ENCODE data around the gene TRAF3. TPM values are rescaled to one million over a fixed set of nuclear protein-coding genes. Genes with fewer than 3 reads are reported as not detected.

TRAF3 gene
- total and polyA plus RNA-seq, 4 donors, result 2.1 to 12.0 (median 5.2) TPM

DNA sequence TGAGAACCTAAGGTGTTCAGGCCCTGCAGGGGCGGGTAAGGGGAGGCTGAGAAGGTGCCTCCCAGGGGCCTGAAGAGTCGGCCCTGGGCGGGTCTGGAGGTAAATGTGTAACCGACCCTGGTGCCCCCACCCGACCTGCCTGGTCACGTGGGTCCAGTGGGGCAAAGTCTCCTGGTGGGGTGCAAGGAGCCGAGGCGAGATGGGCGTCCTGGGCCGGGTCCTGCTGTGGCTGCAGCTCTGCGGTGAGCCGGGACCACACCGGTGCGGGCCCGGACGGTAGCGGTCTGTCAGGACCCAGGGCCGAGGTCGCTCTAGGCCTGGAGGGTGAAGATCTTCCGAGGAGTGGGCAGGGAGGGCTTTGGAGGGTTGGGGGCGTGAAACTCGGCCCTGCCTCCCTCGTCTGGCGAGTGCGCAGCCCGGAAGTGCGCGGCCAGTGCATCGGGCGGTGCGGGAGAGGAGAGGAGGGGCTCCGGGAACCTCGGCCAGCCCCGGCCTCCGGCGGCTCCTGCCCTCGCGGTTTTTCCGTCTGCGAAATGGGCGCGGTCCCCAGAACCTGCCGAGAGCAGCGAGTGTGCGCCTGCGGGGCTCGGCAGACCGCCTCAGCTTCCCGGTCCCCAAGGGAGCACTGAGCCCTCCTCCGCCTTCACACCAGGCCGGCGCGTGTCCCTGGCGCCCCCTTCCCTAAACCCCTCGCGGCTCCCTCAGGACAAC, 145.4 kb downstream of the TRAF3 start, which contains the start of gene AMN:
Gene AMN, plus strand, starts transcription at position 174 of the 711 bp plus-strand sequence. Its CDS starts 26 bp downstream, at position 200.
- Histone ChIP-seq H3K36me3 (ENCODE audit: control insufficient read depth in 4 of 4, insufficient read depth in 3 of 4, low read depth in 1 of 4, low read length in 3 of 4) (no peaks in the 10 kb centered on the region), H3K9me3 (ENCODE audit: control insufficient read depth in 4 of 4, low read length in 3 of 4) (no peaks in the 10 kb centered on the region), H3K4me3 (ENCODE audit: low read depth in 1 of 3, low read length in 3 of 3) (peak within 1 kb of the TSS; percentile 46 to 77 (median 68)), H3K9ac (ENCODE audit: low read depth in 1 of 2, low read length in 2 of 2) (peak within 1 kb of the TSS in 1 of 2 donors; percentile 6), H3K27ac (ENCODE audit: low read depth in 1 of 2, low read length in 2 of 2) (no peak within 1 kb of the TSS), H3K4me1 (ENCODE audit: control insufficient read depth in 4 of 4, insufficient read depth in 4 of 4, low read length in 3 of 4) (peaks cover 9 to 23% (median 16%) of the 10 kb centered on the region in 4 donors), H3K27me3 (ENCODE audit: control insufficient read depth in 4 of 4, insufficient read depth in 4 of 4, low read length in 3 of 4) (peaks cover 0 to 2% (median 0%) of the 10 kb centered on the region in 4 donors)
- 7% methylated on average over 56 of the region's 56 CpGs for WGBS
- TF ChIP-seq RXRA (IDR thresholded peaks at IDR 0.05) (peak in 1 of 2 donors; percentile 76), TAF1 (conservative IDR thresholded peaks at IDR 0.05) (no peak), HNF4A (conservative IDR thresholded peaks at IDR 0.05) (peak in 1 of 2 donors; percentile 82), EGR1 (IDR thresholded peaks at IDR 0.05; ENCODE audit: low read depth in 2 of 2) (no peak), SP1 (IDR thresholded peaks at IDR 0.05) (peak; percentile 43), HNF4G (IDR thresholded peaks at IDR 0.05) (peak; percentile 33)
- peak; percentile 70 for DNase-seq (ENCODE audit: low spot score)

DNA sequence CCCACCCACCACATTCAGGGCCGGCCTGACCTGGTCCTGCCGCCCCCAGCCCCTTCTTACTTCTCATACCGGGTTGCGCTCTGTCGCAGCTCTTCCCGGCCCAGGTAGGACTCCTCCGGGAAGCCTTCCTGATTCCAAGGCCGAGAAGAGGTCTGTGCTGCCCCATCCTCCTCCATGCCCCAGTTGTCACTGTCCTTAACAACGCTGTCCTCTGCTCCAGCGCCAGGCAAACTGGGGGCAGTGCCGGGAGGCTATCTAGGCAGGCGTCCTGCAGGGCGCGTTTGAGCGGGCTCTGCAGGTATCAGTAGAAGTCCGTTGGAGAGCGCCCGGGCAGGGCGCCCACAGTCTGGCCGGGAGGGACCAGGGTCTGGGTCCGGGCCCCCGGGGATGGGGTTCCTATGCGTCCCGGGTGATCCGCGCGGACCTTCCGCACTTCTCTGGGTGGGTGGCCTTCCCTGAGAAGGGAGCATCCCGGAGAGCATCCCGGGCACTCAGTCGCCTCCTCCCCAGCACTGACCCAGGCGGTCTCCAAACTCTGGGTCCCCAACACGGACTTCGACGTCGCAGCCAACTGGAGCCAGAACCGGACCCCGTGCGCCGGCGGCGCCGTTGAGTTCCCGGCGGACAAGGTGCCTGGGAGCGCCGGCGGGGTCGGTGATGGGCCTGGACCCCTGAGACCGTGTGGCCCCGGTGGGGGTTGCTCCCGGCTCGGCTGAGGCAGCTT, 146.1 kb downstream of the TRAF3 start:
- Histone ChIP-seq H3K27me3 (ENCODE audit: control insufficient read depth in 4 of 4, insufficient read depth in 4 of 4, low read length in 3 of 4) (peaks cover 0 to 2% (median 0%) of the 10 kb centered on the region in 4 donors), H3K27ac (ENCODE audit: low read depth in 1 of 2, low read length in 2 of 2) (no peak overlapping the region), H3K4me3 (ENCODE audit: low read depth in 1 of 3, low read length in 3 of 3) (peak overlapping the region; percentile 46 to 77 (median 68))

More for the DNA sequence above, 146.1 kb downstream of the TRAF3 start:
- H3K4me1 ChIP-seq (ENCODE audit: control insufficient read depth in 4 of 4, insufficient read depth in 4 of 4, low read length in 3 of 4), result peaks cover 9 to 28% (median 18%) of the 10 kb centered on the region in 4 donors
- TF ChIP-seq MAX (IDR thresholded peaks at IDR 0.05) (no peak), EGR1 (IDR thresholded peaks at IDR 0.05; ENCODE audit: low read depth in 2 of 2) (no peak), NR2F2 (IDR thresholded peaks at IDR 0.05) (no peak), HNF4A (conservative IDR thresholded peaks at IDR 0.05) (no peak), HNF4G (IDR thresholded peaks at IDR 0.05) (no peak), JUND (IDR thresholded peaks at IDR 0.05) (no peak), CTCF (IDR thresholded peaks at IDR 0.05; ENCODE audit: low read depth, low read length, missing input control) (no peak)
- TF ChIP-seq, protein P1, sequence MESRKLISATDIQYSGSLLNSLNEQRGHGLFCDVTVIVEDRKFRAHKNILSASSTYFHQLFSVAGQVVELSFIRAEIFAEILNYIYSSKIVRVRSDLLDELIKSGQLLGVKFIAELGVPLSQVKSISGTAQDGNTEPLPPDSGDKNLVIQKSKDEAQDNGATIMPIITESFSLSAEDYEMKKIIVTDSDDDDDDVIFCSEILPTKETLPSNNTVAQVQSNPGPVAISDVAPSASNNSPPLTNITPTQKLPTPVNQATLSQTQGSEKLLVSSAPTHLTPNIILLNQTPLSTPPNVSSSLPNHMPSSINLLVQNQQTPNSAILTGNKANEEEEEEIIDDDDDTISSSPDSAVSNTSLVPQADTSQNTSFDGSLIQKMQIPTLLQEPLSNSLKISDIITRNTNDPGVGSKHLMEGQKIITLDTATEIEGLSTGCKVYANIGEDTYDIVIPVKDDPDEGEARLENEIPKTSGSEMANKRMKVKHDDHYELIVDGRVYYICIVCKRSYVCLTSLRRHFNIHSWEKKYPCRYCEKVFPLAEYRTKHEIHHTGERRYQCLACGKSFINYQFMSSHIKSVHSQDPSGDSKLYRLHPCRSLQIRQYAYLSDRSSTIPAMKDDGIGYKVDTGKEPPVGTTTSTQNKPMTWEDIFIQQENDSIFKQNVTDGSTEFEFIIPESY (IDR thresholded peaks at IDR 0.05), result no peak
- H3K9ac ChIP-seq (ENCODE audit: low read depth in 1 of 2, low read length in 2 of 2), result peak overlapping the region in 1 of 2 donors; percentile 6
- WGBS, result 15% methylated on average over 53 of the region's 53 CpGs
- no peaks in the 10 kb centered on the region for H3K36me3 ChIP-seq (ENCODE audit: control insufficient read depth in 4 of 4, insufficient read depth in 3 of 4, low read depth in 1 of 4, low read length in 3 of 4)
- no peak for DNase-seq (ENCODE audit: low spot score)
- no peaks in the 10 kb centered on the region for H3K9me3 ChIP-seq (ENCODE audit: control insufficient read depth in 4 of 4, low read length in 3 of 4)

All from liver (tissue), 9 donors.